Neural cell (in vitro differentiated cells): Measurements from ENCODE around the gene CLOCK. TPM values are rescaled to one million over a fixed set of nuclear protein-coding genes. Genes with fewer than 3 reads are reported as not detected.

Experiments
- H2AFZ ChIP-seq: fragments of 200-600, 300-800 bp; sonication (generic), shearing (Covaris generic); 2 replicates; pipeline ENCODE4 v1.6.0; 2014; ENCODE audit warnings: low read depth, mild to moderate bottlenecking, antibody characterized with exemption, low read length, moderate library complexity
- H3F3A ChIP-seq: fragments of 200-600 bp; shearing (Covaris generic); 2 replicates; pipeline ENCODE4 v1.6.1; 2016; ENCODE audit warnings: mild to moderate bottlenecking, moderate library complexity, mixed read lengths, antibody characterized with exemption, low read length; ENCODE audit not compliant: insufficient read depth, poor library complexity, severe bottlenecking
- H3K27ac ChIP-seq: fragments of 200-600, 300-800 bp; sonication (generic), shearing (Covaris generic); 2 replicates; pipeline ENCODE4 v1.5.1; 2014; ENCODE audit warnings: mild to moderate bottlenecking, low read length, moderate library complexity
- H3K27me3 ChIP-seq: fragments of 300-800, 200-600 bp; sonication (generic), shearing (Covaris generic); 2 replicates; pipeline ENCODE4 v1.6.0; 2014; ENCODE audit warnings: mild to moderate bottlenecking, low read depth, low read length, moderate library complexity; ENCODE audit not compliant: insufficient read depth
- H3K36me3 ChIP-seq: fragments of 300-800, 200-600 bp; sonication (generic), shearing (Covaris generic); 2 replicates; pipeline ENCODE4 v1.5.1; 2014; ENCODE audit warnings: mild to moderate bottlenecking, antibody characterized with exemption, low read length, moderate library complexity; ENCODE audit not compliant: insufficient read depth
- H3K4me2 ChIP-seq: fragments of 300-800, 200-600 bp; sonication (generic), shearing (Covaris generic); 2 replicates; pipeline ENCODE4 v1.6.0; 2014; ENCODE audit warnings: mild to moderate bottlenecking, low read length
- H3K4me3 ChIP-seq: fragments of 300-800, 200-600 bp; sonication (generic), shearing (Covaris generic); 2 replicates; pipeline ENCODE4 v1.5.1; 2014; ENCODE audit warnings: mild to moderate bottlenecking, low read length, moderate library complexity
- H3K79me2 ChIP-seq: fragments of 200-600 bp; shearing (Covaris generic); replicated peaks from 2 replicates; pipeline ENCODE4 v1.6.0; 2014; ENCODE audit warnings: mild to moderate bottlenecking, low read length, moderate library complexity; ENCODE audit not compliant: insufficient read depth
- H3K9ac ChIP-seq: fragments of 300-800, 200-600 bp; sonication (generic), shearing (Covaris generic); 2 replicates; pipeline ENCODE4 v1.6.1; 2016; ENCODE audit warnings: mild to moderate bottlenecking, low read length, mixed read lengths
- H3K9me2 ChIP-seq: fragments of 200-600 bp; shearing (Covaris generic); 2 replicates; pipeline ENCODE4 v1.6.1; 2016; ENCODE audit warnings: mild to moderate bottlenecking, low read length, mixed read lengths; ENCODE audit not compliant: insufficient read depth
- H3K9me3 ChIP-seq: fragments of 200-600, 300-800 bp; sonication (generic), shearing (Covaris generic); 2 replicates; pipeline ENCODE4 v1.6.1; 2016; ENCODE audit warnings: mild to moderate bottlenecking, mixed run types, low read length, moderate library complexity, mixed read lengths
- H4K20me1 ChIP-seq: fragments of 200-600 bp; shearing (Covaris generic); 2 replicates; pipeline ENCODE4 v1.6.1; 2016; ENCODE audit warnings: mild to moderate bottlenecking, mixed run types; ENCODE audit not compliant: insufficient read depth
- CTCF ChIP-seq: fragments of 450-650 bp; IDR thresholded peaks from 2 replicates; pipeline ENCODE4 v1.5.1; 2014; ENCODE audit warnings: antibody characterized with exemption, mild to moderate bottlenecking, moderate library complexity; ENCODE audit not compliant: poor library complexity, severe bottlenecking
- EP300 ChIP-seq: fragments of 450-650 bp; conservative IDR thresholded peaks from 2 replicates; pipeline ENCODE4 v1.6.1; 2014; ENCODE audit warnings: antibody characterized with exemption, mild to moderate bottlenecking, moderate library complexity; ENCODE audit not compliant: poor library complexity, severe bottlenecking
- EZH2 ChIP-seq: fragments of 200-600, 300-800 bp; shearing (Covaris generic), sonication (generic); IDR thresholded peaks from 2 replicates; pipeline ENCODE4 v1.6.1; 2014; ENCODE audit warnings: antibody characterized with exemption, low read length, borderline replicate concordance, mild to moderate bottlenecking; ENCODE audit not compliant: insufficient read depth, poor library complexity, severe bottlenecking
- REST ChIP-seq: IDR thresholded peaks from 2 replicates; pipeline ENCODE4 v1.6.1; 2012; ENCODE audit warnings: borderline replicate concordance
- SMC3 ChIP-seq: fragments of 450-650 bp; conservative IDR thresholded peaks from 2 replicates; pipeline ENCODE4 v1.6.1; 2014; ENCODE audit warnings: antibody characterized with exemption, mild to moderate bottlenecking, moderate library complexity; ENCODE audit not compliant: poor library complexity
- TAF1 ChIP-seq: IDR thresholded peaks from 2 replicates; pipeline ENCODE4 v1.6.1; 2012; ENCODE audit warnings: low read depth
- polyA plus RNA-seq: library from polyadenylated mRNA; depleted of rRNA; stranded (reverse); fragments of >200 nt; gene quantifications from 2 replicates; pipeline ENCODE4 v1.2.3, GENCODE V29; 2014

Gene CLOCK
- polyA plus RNA-seq, 1 donor from 2014 or later = 8.7 TPM

- no peak overlapping the region for H3K9ac ChIP-seq
- no peak overlapping the region for H2AFZ ChIP-seq
- TF ChIP-seq TAF1 = no peak
- TF ChIP-seq SMC3 = no peak
- TF ChIP-seq CTCF = no peak
- no peak for TF ChIP-seq REST
- TF ChIP-seq EZH2 = no peak
- H3K79me2 ChIP-seq = peaks cover 8% of the 10 kb centered on the region
- no peak overlapping the region for H3K4me2 ChIP-seq
- no peaks in the 10 kb centered on the region for H4K20me1 ChIP-seq
- H3K36me3 ChIP-seq = no peaks in the 10 kb centered on the region
- no peaks in the 10 kb centered on the region for H3K9me3 ChIP-seq
- no peak overlapping the region for H3K27ac ChIP-seq
- H3F3A ChIP-seq = no peaks in the 10 kb centered on the region
- no peaks in the 10 kb centered on the region for H3K27me3 ChIP-seq
- H3K9me2 ChIP-seq = no peaks in the 10 kb centered on the region
- H3K4me3 ChIP-seq = no peak overlapping the region
Measured at GRCh38 chr4:55517526-55518229, 29.0 kb downstream of the CLOCK start.

- H3K79me2 ChIP-seq = peaks cover 6% of the 10 kb centered on the region
- H3K9ac ChIP-seq = no peak overlapping the region
- no peak overlapping the region for H3K27ac ChIP-seq
- H3K27me3 ChIP-seq = no peaks in the 10 kb centered on the region
- no peak overlapping the region for H3K4me2 ChIP-seq
- H4K20me1 ChIP-seq = no peaks in the 10 kb centered on the region
- TF ChIP-seq CTCF = no peak
- no peak for TF ChIP-seq REST
- no peak for TF ChIP-seq EP300
- no peak overlapping the region for H2AFZ ChIP-seq
- H3K36me3 ChIP-seq = no peaks in the 10 kb centered on the region
- H3K4me3 ChIP-seq = no peak overlapping the region
- no peaks in the 10 kb centered on the region for H3K9me2 ChIP-seq
- H3F3A ChIP-seq = no peaks in the 10 kb centered on the region
- no peaks in the 10 kb centered on the region for H3K9me3 ChIP-seq
Measured at GRCh38 chr4:55512922-55513571, 33.7 kb downstream of the CLOCK start.
